H1 (cell line): ENCODE results near the gene DENND6B. TPM values are rescaled to one million over a fixed set of nuclear protein-coding genes. Genes with fewer than 3 reads are reported as not detected.

Experiments
- CTCF ChIA-PET: fragments of 300-600 bp; sonication (Branson Sonifier 250); formaldehyde crosslinking; loops from one replicate; lab custom pipeline; 2021; ENCODE audit not compliant: partially characterized antibody; lab: Charles Lee
- POLR2A ChIA-PET: fragments of 300-600 bp; sonication (Branson Sonifier 250); formaldehyde crosslinking; loops from one replicate; lab custom pipeline; 2021; ENCODE audit warnings: inconsistent platforms; ENCODE audit not compliant: partially characterized antibody; lab: Charles Lee
- DNase-seq, 2 experiments: peaks; one replicate each; pipeline versions ENCODE4 v3.0.0 to v3.0.0-alpha.2; 2010 to 2022; ENCODE audit warnings: low spot score in 2 of 2, low read depth in 1 of 2, mixed read lengths in 1 of 2
- FAIRE-seq: peaks from 2 replicates; lab custom pipeline; 2011; peaks lifted over from hg19 to GRCh38; lab: Jason Lieb, UNC
- H2AFZ ChIP-seq: 2 replicates; pipeline ENCODE4 v1.8.1; 2012; ENCODE audit warnings: low read length, inconsistent platforms
- H2AK5ac ChIP-seq: 2 replicates; pipeline ENCODE4 v1.6.1; 2013; ENCODE audit warnings: low read depth, low read length
- H2BK120ac ChIP-seq: replicated peaks from 2 replicates; pipeline ENCODE3; 2013; ENCODE audit warnings: low read depth, low read length, inconsistent platforms
- H2BK12ac ChIP-seq: 2 replicates; pipeline ENCODE4 v1.6.1; 2013; ENCODE audit warnings: low read depth, low read length
- H2BK15ac ChIP-seq: 2 replicates; pipeline ENCODE4 v1.6.1; 2013; ENCODE audit warnings: low read length
- H2BK20ac ChIP-seq: 2 replicates; pipeline ENCODE4 v1.6.1; 2013; ENCODE audit warnings: low read length
- H2BK5ac ChIP-seq: 2 replicates; pipeline ENCODE4 v1.6.1; 2013; ENCODE audit warnings: low read depth, low read length
- H3K14ac ChIP-seq: 2 replicates; pipeline ENCODE4 v1.6.1; 2013; ENCODE audit warnings: inconsistent platforms; ENCODE audit not compliant: insufficient read length
- H3K18ac ChIP-seq: 2 replicates; pipeline ENCODE4 v1.6.1; 2013; ENCODE audit warnings: low read length; ENCODE audit errors: extremely low read depth
- H3K23ac ChIP-seq: 2 replicates; pipeline ENCODE4 v1.6.1; 2013; ENCODE audit warnings: inconsistent platforms; ENCODE audit not compliant: insufficient read length
- H3K23me2 ChIP-seq: 2 replicates; pipeline ENCODE4 v1.6.1; 2013; ENCODE audit warnings: low read depth, low read length
- H3K27ac ChIP-seq: 2 replicates; pipeline ENCODE4 v1.6.1; 2011; ENCODE audit warnings: low read depth, low read length, inconsistent platforms
- H3K27me3 ChIP-seq, 4 experiments: replicated peaks in 1 of 4; 1 replicate in 1 of 4; 2 replicates in 3 of 4; pipeline versions ENCODE4 v1.6.1 to v1.8.1; 2011 to 2013; ENCODE audit warnings: low read length in 3 of 4, mild to moderate bottlenecking in 3 of 4, inconsistent platforms in 2 of 4, mixed read lengths in 2 of 4, moderate library complexity in 1 of 4; ENCODE audit not compliant: control insufficient read depth in 3 of 4, insufficient read depth in 3 of 4; ENCODE audit errors: extremely low read depth in 1 of 4
- H3K36me3 ChIP-seq, 4 experiments: 2 replicates each; pipeline versions ENCODE4 v1.6.1 to v1.8.1; 2011 to 2013; ENCODE audit warnings: mild to moderate bottlenecking in 4 of 4, low read length in 3 of 4, moderate library complexity in 2 of 4, control low read depth in 1 of 4, inconsistent platforms in 1 of 4; ENCODE audit not compliant: insufficient read depth in 4 of 4, control insufficient read depth in 2 of 4
- H3K4ac ChIP-seq: replicated peaks from 2 replicates; pipeline ENCODE3; 2013; ENCODE audit warnings: low read length, low read depth, mixed read lengths, inconsistent platforms; ENCODE audit not compliant: insufficient read length
- H3K4me1 ChIP-seq, 4 experiments: replicated peaks in 1 of 4; 1 replicate in 1 of 4; 2 replicates in 3 of 4; pipeline versions ENCODE4 v1.6.1 to v1.8.1; 2011 to 2013; ENCODE audit warnings: low read length in 3 of 4, inconsistent platforms in 2 of 4, mixed read lengths in 1 of 4; ENCODE audit not compliant: insufficient read depth in 4 of 4, control insufficient read depth in 3 of 4
- H3K4me2 ChIP-seq, 2 experiments: 2 replicates each; pipeline versions ENCODE4 v1.6.1 to v1.8.1; 2011 to 2013; ENCODE audit warnings: low read depth in 2 of 2, low read length in 2 of 2, control low read depth in 1 of 2, inconsistent platforms in 1 of 2, mild to moderate bottlenecking in 1 of 2; ENCODE audit not compliant: insufficient read depth in 1 of 2
- H3K4me3 ChIP-seq, 4 experiments: fragments of 200-600, 300-600 bp in 1 of 4; sonication (generic), shearing (Covaris generic), sonication (Bioruptor Twin) in 1 of 4; 2 replicates each; pipeline versions ENCODE4 v1.5.1 to v1.8.1; 2011 to 2016; ENCODE audit warnings: low read length in 4 of 4, low read depth in 3 of 4, control low read depth in 2 of 4, inconsistent platforms in 2 of 4, mild to moderate bottlenecking in 2 of 4, mixed read lengths in 1 of 4, moderate library complexity in 1 of 4; ENCODE audit not compliant: insufficient read depth in 2 of 4; ENCODE audit errors: extremely low read depth in 1 of 4
- H3K56ac ChIP-seq: replicated peaks from 2 replicates; pipeline ENCODE3; 2013; ENCODE audit warnings: low read depth, mild to moderate bottlenecking, mixed read lengths, low read length, inconsistent platforms; ENCODE audit not compliant: insufficient read length
- H3K79me1 ChIP-seq: 2 replicates; pipeline ENCODE4 v1.6.1; 2013; ENCODE audit warnings: low read depth, low read length, control low read depth
- H3K79me2 ChIP-seq, 2 experiments: 2 replicates each; pipeline versions ENCODE4 v1.6.1 to v1.8.1; 2012 to 2013; ENCODE audit warnings: low read length in 2 of 2, mild to moderate bottlenecking in 2 of 2, inconsistent platforms in 1 of 2; ENCODE audit not compliant: insufficient read depth in 2 of 2, control insufficient read depth in 1 of 2
- H3K9ac ChIP-seq, 4 experiments: replicated peaks in 1 of 4; 1 replicate in 1 of 4; 2 replicates in 3 of 4; pipeline versions ENCODE4 v1.6.1 to v1.8.1; 2011 to 2013; ENCODE audit warnings: low read depth in 3 of 4, low read length in 3 of 4, control low read depth in 2 of 4, mild to moderate bottlenecking in 2 of 4, moderate library complexity in 2 of 4, inconsistent platforms in 1 of 4; ENCODE audit errors: extremely low read depth in 1 of 4
- H3K9me3 ChIP-seq, 2 experiments: 2 replicates each; pipeline versions ENCODE4 v1.6.1 to v1.8.1; 2012 to 2013; ENCODE audit warnings: mild to moderate bottlenecking in 2 of 2, moderate library complexity in 2 of 2, control low read depth in 1 of 2, inconsistent platforms in 1 of 2, low read depth in 1 of 2, low read length in 1 of 2, mixed read lengths in 1 of 2; ENCODE audit not compliant: insufficient read depth in 2 of 2
- H4K20me1 ChIP-seq, 2 experiments: replicated peaks in 1 of 2; 2 replicates each; pipeline versions ENCODE3 to v1.8.1; 2011 to 2013; ENCODE audit warnings: inconsistent platforms in 2 of 2, low read length in 2 of 2, mild to moderate bottlenecking in 1 of 2; ENCODE audit not compliant: insufficient read depth in 2 of 2, control insufficient read depth in 1 of 2
- H4K5ac ChIP-seq: 2 replicates; pipeline ENCODE4 v1.6.1; 2013; ENCODE audit warnings: low read length, low read depth, mixed read lengths, inconsistent platforms; ENCODE audit not compliant: insufficient read length
- H4K8ac ChIP-seq: 2 replicates; pipeline ENCODE4 v1.8.0; 2013; ENCODE audit warnings: mild to moderate bottlenecking, moderate library complexity, low read length, inconsistent platforms; ENCODE audit not compliant: insufficient read depth; ENCODE audit errors: extremely low read depth
- H4K91ac ChIP-seq: replicated peaks from 2 replicates; pipeline ENCODE3; 2013; ENCODE audit warnings: low read length, mixed read lengths, inconsistent platforms; ENCODE audit not compliant: insufficient read length
- POU5F1 ChIP-seq: IDR thresholded peaks from 2 replicates; pipeline ENCODE4 v1.6.1; 2011; ENCODE audit warnings: low read depth, mild to moderate bottlenecking, low read length, moderate library complexity
- SIN3A ChIP-seq, 2 experiments: IDR thresholded peaks in 1 of 2; conservative IDR thresholded peaks in 1 of 2; 2 replicates each; pipeline ENCODE4 v1.6.1; 2011 to 2012; ENCODE audit warnings: low read length in 2 of 2, improper control_type of control experiment in 1 of 2, low read depth in 1 of 2, mild to moderate bottlenecking in 1 of 2
- WGBS, 2 experiments: shearing (Covaris generic) in 1 of 2; methylation state at CpG; one replicate each; pipeline versions ENCODE4 v1.1.6 to v1.1.7; 2013 to 2015; ENCODE audit warnings: low lambda C conversion rate in 2 of 2, mixed read lengths in 2 of 2, inconsistent platforms in 1 of 2, low coverage in 1 of 2, missing lambda C conversion rate in 1 of 2; ENCODE audit not compliant: insufficient replicate concordance in 2 of 2, insufficient coverage in 1 of 2, insufficient read length in 1 of 2; ENCODE audit errors: extremely low coverage in 1 of 2, missing lambda C conversion rate in 1 of 2; 5-methylcytosine and 5-hydroxymethylcytosine counted together
- polyA plus RNA-seq, 7 experiments: library from polyadenylated mRNA; depleted of rRNA in 3 of 7; stranded (reverse) in 5 of 7; unstranded in 2 of 7; fragments of >200 nt in 5 of 7; fragments of 200-250 nt in 2 of 7; gene quantifications; 1 replicate in 5 of 7; 2 replicates in 1 of 7; 4 replicates in 1 of 7; pipeline versions ENCODE4 v1.2.1 to v1.2.3, GENCODE V29; 2011 to 2013; ENCODE audit warnings: missing spikeins in 2 of 7, mixed read lengths in 2 of 7
- total RNA-seq: library from RNA; stranded (reverse); fragmentation: NEBNext Ultra II Directional; extraction: Animal tissue kit (Norgen Biotek cat#: 25700); gene quantifications from 2 replicates; pipeline ENCODE4 v1.2.1, GENCODE V29; 2021

Gene DENND6B
- total and polyA plus RNA-seq, 2 of the 8 experiments (the other 6 are each of a cell fraction or from before 2014, with no cell fraction given), result 1.1 to 1.9 TPM

- Histone ChIP-seq H2BK12ac (no peak overlapping the region; the same call in 1 of the 2 replicates), H3K23me2 (no peaks in the 10 kb centered on the region), H4K8ac (peak overlapping the region; percentile 80), H3K79me1 (peaks cover 11% of the 10 kb centered on the region), H2BK15ac (no peak overlapping the region), H3K14ac (no peak overlapping the region), H2BK20ac (no peak overlapping the region), H3K27ac (no peak overlapping the region), H3K4me3 (no peak overlapping the region), H2BK5ac (peak overlapping the region; percentile 26; the same call in 1 of the 2 replicates), H2AFZ (no peak overlapping the region), H4K91ac (no peak overlapping the region), H2AK5ac (no peak overlapping the region), H3K4me2 (no peak overlapping the region), H3K18ac (no peak overlapping the region), H3K27me3 (no peaks in the 10 kb centered on the region), H3K9ac (no peak overlapping the region), H3K4ac (no peak overlapping the region), H4K5ac (no peak overlapping the region), H3K56ac (no peak overlapping the region), H3K4me1 (peaks cover 0 to 23% (median 20%) of the 10 kb centered on the region in 4 experiments; a peak in 6 of 7 replicates), H3K79me2 (peaks cover 0 to 31% of the 10 kb centered on the region in 2 experiments; a peak in 2 of 4 replicates), H3K36me3 (peaks cover 5 to 42% (median 11%) of the 10 kb centered on the region in 4 experiments; a peak in 6 of 8 replicates), H2BK120ac (no peak overlapping the region), H4K20me1 (peaks cover 8 to 34% of the 10 kb centered on the region in 2 experiments), H3K9me3 (no peaks in the 10 kb centered on the region), H3K23ac (no peak overlapping the region)
- WGBS, 2 experiments, result 96% methylated on average over 34 of the region's 37 CpGs; no CpG with 5 or more reads in 1 of the 2 experiments
- POLR2A ChIA-PET, result interaction anchor here (0.7 to 2.1 kb wide), 5 partner anchors 9 to 38 kb away, joined by 3 to 7 read pairs (median 4); no protein-coding TSS in a partner anchor
- DNase-seq, result no peak
- FAIRE-seq, result no peak
- TF ChIP-seq SIN3A (conservative IDR thresholded peaks at IDR 0.05 in 1 of 2, IDR thresholded peaks at IDR 0.05 in 1 of 2; ENCODE audit: low read depth in 1 of 2, low read length in 2 of 2) (no peak), POU5F1 (no peak)
- CTCF ChIA-PET, result interaction anchor here (0.7 to 3.7 kb wide), 7 partner anchors 10 to 51 kb away, joined by 3 to 27 read pairs (median 5); no protein-coding TSS in a partner anchor
Measured at GRCh38 chr22:50289942-50290630, 36.7 kb downstream of the DENND6B start.
